C1 segment of cervical spinal cord (tissue), 14 donors: ENCODE results near the gene TBC1D9B.

Source experiments
- DNase-seq, 14 donors: peaks; one replicate each; lab custom pipeline; 2025; lab: John Stamatoyannopoulos, UW

TBC1D9B gene

GRCh38 chr5:179907556-179908324, at the start of gene TBC1D9B:
TSS of gene TBC1D9B (minus strand) at chr5:179907897. CDS start at chr5:179907821, 76 bp downstream.
- peak in 13 of 14 donors; percentile 7 to 83 (median 52) for DNase-seq

GRCh38 chr5:179955630-179956029, 47.9 kb upstream of the TBC1D9B start:
- no peak for DNase-seq

DNA sequence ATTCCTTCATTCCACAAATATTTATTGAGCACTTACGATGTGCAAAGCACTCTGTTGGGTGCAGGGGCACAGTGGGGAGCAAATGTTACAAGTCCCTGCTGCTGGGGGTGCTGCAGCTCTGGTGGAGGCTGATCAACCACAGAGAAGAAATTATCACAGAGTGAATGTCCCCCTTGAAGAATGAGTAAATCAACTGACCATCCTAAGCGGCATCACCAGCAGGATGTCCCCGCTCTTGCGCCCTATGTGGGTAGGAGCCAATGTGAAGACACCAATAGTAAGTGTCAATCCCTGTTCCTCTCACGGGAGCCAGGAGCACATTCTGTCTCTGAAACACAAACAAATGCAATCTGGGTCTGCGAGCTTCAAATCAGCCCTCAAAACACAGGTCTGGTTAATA, 47.4 kb upstream of the TBC1D9B start:
- DNase-seq: no peak

- DNase-seq: no peak
Observed at GRCh38 chr5:179954434-179954833, 46.7 kb upstream of the TBC1D9B start.

DNA sequence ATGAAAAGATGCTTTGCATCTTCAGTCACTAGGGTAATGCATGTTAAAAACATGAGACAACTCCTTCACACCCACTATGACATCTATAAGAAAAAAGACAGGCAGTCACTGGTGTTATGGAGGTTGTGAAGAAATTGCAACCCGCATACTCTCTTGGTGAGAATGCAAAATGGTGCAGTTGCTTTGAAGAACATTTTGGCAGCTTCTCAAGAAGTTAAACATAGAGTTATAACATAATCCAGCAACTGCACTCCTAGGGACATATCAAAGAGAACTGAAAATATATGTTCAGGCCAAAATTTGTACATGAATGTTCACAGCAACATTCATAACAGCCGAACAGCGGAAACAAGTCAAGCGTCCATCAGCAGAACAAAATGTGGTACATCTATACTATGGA, 46.3 kb upstream of the TBC1D9B start:
- no peak for DNase-seq

- no peak for DNase-seq
Observed at GRCh38 chr5:179936976-179937681, 29.4 kb upstream of the TBC1D9B start.

DNA sequence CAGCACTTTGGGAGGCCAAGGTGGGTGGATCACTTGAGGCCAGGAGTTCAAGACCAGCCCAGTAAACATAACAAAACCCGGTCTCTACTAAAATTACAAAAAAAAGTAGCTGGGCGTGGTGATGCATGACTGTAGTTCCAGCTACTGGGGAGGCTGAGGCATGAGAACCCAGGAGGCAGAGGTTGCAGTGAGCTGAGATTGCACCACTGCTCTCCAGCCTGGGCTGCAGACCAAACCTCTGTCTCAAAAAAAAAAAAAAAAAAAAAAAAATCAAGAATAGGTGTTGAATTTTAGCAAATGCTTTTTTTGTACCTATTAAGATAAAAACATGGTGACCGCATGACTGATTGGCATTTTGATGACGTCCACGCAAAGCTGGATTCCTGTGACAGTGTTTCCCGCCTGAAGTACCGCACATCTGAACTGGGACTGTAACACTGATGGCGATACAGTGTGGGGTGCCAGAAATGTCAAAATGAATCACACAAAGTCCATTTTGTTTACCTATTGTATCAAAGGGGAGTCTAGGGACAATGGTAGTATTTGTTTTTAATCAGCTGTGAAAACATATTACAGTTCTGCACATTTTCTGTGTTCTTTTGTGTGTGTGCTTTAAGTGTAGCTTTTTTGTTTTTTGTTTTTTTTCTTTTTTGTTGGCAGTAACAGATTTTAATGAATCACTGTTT, 23.2 kb upstream of the TBC1D9B start:
- DNase-seq: no peak

DNA sequence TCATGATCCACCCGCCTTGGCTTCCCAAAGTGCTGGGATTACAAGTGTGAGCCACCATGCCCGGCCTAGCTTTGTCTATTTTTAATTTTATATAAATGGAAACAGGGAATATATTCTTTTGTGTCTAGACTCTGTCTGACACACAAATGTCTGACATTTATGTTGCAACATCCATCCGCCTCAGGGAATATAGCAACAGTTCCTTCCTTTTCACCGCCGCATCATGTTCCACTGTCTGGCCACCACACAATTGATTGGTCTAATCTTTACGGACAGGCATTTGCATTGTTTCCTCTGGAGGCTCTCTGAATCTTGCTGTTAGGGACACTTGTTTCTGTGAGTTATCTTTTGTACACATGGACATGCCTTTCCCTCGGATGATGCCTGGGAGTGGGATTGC, 20.1 kb upstream of the TBC1D9B start:
- no peak for DNase-seq

DNA sequence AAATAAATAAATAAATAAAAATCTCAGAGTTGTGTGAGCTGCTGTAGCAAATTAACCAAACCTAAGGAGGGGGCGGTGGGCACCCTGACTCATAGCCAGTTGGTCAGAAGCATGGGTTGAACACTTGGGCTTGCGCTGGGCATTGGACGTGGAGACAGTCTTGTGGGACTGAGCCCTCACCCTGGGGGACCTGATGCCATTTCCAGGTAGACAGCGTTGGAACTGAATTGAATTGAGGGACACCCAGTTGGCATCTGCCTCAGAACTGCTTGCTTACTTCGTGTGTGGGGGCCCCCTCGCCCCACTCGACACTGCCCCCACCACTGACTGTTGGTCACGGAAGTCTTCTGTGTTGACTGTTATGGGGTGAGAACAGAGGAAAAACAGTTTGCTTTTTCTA, 19.0 kb upstream of the TBC1D9B start:
- no peak for DNase-seq

- DNase-seq: no peak
Observed at GRCh38 chr5:179923436-179923835, 15.7 kb upstream of the TBC1D9B start.

GRCh38 chr5:179920175-179920574, 12.5 kb upstream of the TBC1D9B start:
- no peak for DNase-seq

GRCh38 chr5:179919487-179920060, 11.9 kb upstream of the TBC1D9B start:
- no peak for DNase-seq

- no peak for DNase-seq
Observed at GRCh38 chr5:179918742-179919486, 11.2 kb upstream of the TBC1D9B start.

GRCh38 chr5:179916523-179916922, 8.8 kb upstream of the TBC1D9B start:
- no peak for DNase-seq

DNA sequence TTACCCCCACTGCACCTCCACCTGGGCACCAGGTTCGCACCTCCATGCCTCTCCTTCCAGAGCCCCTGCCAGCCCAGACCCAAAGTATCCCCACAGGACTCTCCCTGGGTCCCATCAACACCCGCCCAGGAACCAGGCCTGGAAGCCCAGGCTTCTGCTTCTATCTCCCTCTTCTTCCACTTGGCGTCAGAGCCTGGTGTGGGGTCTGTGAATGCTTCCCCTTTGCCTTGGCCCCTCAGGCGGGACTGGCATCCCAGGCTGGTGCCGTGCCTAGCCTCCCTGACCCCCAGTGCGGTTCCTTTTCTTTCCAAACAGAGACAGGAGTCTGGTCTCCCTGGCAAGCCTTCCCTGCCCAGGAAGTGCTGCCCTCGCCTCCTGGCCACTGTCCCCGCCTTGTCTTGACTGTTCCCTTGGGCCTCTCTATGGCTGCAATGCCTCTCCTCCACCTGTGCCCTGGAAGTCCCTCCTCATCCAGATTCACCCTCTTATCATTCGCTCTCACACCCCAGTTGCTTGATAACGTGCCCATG, 7.8 kb upstream of the TBC1D9B start:
- no peak for DNase-seq

DNA sequence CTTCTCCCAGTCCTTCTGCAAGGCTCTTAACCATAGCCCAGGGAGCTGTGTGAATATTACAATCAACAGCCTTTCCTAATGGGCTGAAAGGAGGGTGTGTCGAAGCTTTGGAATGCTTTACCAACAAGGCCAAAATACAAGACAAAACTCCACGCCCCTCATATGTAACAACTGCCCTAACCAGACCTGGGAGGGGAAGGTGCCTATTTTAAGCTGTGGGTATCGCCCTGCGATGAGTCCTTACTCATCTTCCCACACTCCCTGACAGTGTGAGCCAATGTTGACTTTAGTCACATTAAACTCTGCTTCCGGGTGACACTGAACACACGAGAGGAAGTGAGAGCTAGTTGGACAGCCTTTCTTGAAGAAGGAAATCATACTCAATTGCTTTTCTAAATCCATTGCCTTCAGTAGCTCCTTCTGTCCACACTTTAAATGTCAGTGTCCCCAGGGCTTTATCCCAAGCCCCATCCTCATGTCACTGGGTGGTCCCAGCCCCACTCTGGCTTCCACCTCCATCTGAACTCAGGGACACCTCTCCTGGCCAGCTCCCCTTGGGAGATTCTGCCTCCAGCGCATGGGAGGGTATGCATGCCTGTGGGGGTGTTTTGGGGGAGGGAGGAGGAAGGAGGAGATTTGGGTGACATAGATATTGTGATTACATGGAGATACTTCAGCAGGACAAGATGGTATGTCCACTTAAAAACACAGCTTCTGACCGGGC, 6.5 kb upstream of the TBC1D9B start:
- no peak for DNase-seq

DNA sequence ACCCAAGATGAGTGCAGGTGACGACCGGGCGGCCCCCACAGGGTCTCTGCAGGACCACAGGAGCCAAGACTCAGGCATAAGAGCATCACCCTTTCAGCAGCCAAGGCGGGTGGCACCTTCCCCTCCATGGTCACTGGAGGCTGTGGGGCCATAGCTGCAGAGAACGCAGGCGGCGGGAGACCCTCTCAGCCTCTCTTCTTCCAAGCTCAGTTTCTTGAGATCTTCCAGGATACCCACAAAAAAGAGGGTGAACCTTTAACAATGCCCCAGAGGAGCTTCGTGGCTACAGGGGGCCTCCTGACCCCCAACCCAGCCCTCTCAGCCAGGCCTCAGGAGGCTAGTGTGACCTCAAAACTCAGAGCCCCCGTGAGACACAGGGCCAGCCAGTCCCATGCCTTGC, 5.8 kb upstream of the TBC1D9B start:
- DNase-seq: no peak

GRCh38 chr5:179912951-179913350, 5.3 kb upstream of the TBC1D9B start:
- DNase-seq: peak in 4 of 14 donors; percentile 20 to 60 (median 34)

DNA sequence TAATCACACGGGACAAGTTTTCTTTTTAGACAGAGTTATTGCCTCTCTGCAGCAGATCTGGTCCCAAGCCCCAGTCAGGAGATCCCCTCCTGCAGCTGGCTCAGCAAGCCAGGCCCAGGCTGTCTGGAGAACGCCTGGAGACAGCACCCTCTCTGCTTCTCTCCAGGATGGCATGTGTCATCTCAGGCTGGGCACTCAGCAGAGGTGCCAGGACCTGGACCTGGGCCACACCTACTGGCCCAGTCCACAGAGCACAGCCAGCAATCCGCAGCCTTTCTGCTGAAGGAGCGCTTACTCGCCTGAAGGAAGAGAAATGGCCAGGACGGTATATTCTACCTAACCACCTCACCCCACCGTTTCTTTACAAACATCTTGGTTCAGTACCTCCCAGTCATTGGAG, 4.7 kb upstream of the TBC1D9B start:
- DNase-seq: peak in 1 of 14 donors; percentile 61

DNA sequence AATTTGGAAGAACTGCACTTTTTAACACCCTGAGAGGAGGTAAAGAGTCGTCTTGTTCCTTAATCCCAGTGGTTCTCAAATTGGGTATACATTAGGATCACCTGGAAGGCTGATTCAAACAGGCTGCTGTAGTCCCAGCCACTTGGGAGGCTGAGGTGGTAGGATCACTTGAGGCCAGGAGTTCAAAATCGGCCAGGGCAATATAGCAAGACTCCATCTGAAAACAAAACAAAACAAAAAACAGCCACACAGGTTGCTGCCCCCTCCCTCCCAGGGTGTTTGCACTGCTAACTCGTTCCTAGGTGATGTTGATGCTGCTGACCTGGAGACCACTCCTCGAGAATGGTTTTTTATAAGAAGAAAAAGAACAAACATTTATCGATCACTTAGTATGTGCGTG, 1.5 kb upstream of the TBC1D9B start:
- no peak for DNase-seq

GRCh38 chr5:179908528-179908927, 831 bp upstream of the TBC1D9B start:
- DNase-seq: no peak
